SU-DHL-6 (cell line): ENCODE results near the gene DNAH14.

ENCODE experiments used
- H2AFZ ChIP-seq: fragments of 200-600 bp; sonication (generic); 2 replicates; pipeline ENCODE4 v1.6.1; 2014; ENCODE audit warnings: low read depth, mild to moderate bottlenecking, moderate library complexity, mixed read lengths, antibody characterized with exemption, low read length; ENCODE audit not compliant: severe bottlenecking
- H3F3A ChIP-seq: fragments of 200-600 bp; shearing (Covaris generic); 2 replicates; pipeline ENCODE4 v1.6.0; 2016; ENCODE audit warnings: antibody characterized with exemption, mild to moderate bottlenecking; ENCODE audit not compliant: insufficient read depth
- H3K27ac ChIP-seq: fragments of 200-600 bp; sonication (generic); 2 replicates; pipeline ENCODE4 v1.5.1; 2016; ENCODE audit warnings: low read depth, mild to moderate bottlenecking, low read length, moderate library complexity, mixed read lengths
- H3K27me3 ChIP-seq: fragments of 200-600 bp; sonication (generic), shearing (Covaris generic); 2 replicates; pipeline ENCODE4 v1.6.0; 2014; ENCODE audit warnings: mild to moderate bottlenecking, low read length
- H3K36me3 ChIP-seq: fragments of 200-600 bp; sonication (generic); 2 replicates; pipeline ENCODE4 v1.6.1; 2014; ENCODE audit warnings: mild to moderate bottlenecking, low read length, mixed read lengths
- H3K4me2 ChIP-seq: fragments of 300-600, 200-600 bp; shearing (Covaris generic), sonication (generic); 2 replicates; pipeline ENCODE4 v1.6.0; 2014; ENCODE audit warnings: low read length, low read depth, mild to moderate bottlenecking; ENCODE audit not compliant: poor library complexity, severe bottlenecking
- H3K4me3 ChIP-seq: fragments of 200-600 bp; sonication (generic); 2 replicates; pipeline ENCODE4 v1.5.1; 2014; ENCODE audit warnings: antibody characterized with exemption, low read length, mild to moderate bottlenecking, mixed read lengths; ENCODE audit not compliant: insufficient read depth, poor library complexity, severe bottlenecking
- H3K79me2 ChIP-seq: fragments of 200-600 bp; sonication (generic); 2 replicates; pipeline ENCODE4 v1.6.1; 2014; ENCODE audit warnings: mild to moderate bottlenecking, low read length, moderate library complexity; ENCODE audit not compliant: insufficient read depth
- H3K9ac ChIP-seq: fragments of 200-600 bp; sonication (generic); 2 replicates; pipeline ENCODE4 v1.7.0; 2014; ENCODE audit warnings: mild to moderate bottlenecking, low read length
- H3K9me2 ChIP-seq: fragments of 200-600 bp; sonication (generic); replicated peaks from 2 replicates; pipeline ENCODE4 v1.6.1; 2014; ENCODE audit warnings: low read length; ENCODE audit not compliant: insufficient read depth
- H3K9me3 ChIP-seq: fragments of 200-600 bp; sonication (generic); 2 replicates; pipeline ENCODE4 v1.6.1; 2014; ENCODE audit warnings: low read length, mixed read lengths; ENCODE audit not compliant: insufficient read depth
- H4K20me1 ChIP-seq: fragments of 200-600 bp; sonication (generic); 2 replicates; pipeline ENCODE4 v1.6.1; 2014; ENCODE audit warnings: low read depth, mild to moderate bottlenecking, antibody characterized with exemption, low read length, moderate library complexity, mixed read lengths
- CTCF ChIP-seq: fragments of 200-600 bp; sonication (generic); IDR thresholded peaks from one replicate; pipeline ENCODE4 v1.5.1; 2017; ENCODE audit warnings: antibody characterized with exemption, mild to moderate bottlenecking, low read length, moderate library complexity; ENCODE audit not compliant: insufficient read depth, poor library complexity, severe bottlenecking
- EZH2phosphoT487 ChIP-seq: fragments of 200-600 bp; sonication (generic), shearing (Covaris generic); conservative IDR thresholded peaks from 2 replicates; pipeline ENCODE4 v1.6.1; 2018; ENCODE audit warnings: mild to moderate bottlenecking, antibody characterized with exemption, low read length, moderate library complexity, mixed read lengths

The DNAH14 gene

GRCh38 chr1:225338545-225338944 is 409.1 kb downstream of the DNAH14 start:
- no peaks in the 10 kb centered on the region for H3K79me2 ChIP-seq
- H3K9me3 ChIP-seq = no peaks in the 10 kb centered on the region
- H3K36me3 ChIP-seq = no peaks in the 10 kb centered on the region
- no peak overlapping the region for H3K4me3 ChIP-seq
- H3K4me2 ChIP-seq = no peak overlapping the region
- H3K27me3 ChIP-seq = no peaks in the 10 kb centered on the region
- H3K9me2 ChIP-seq = no peaks in the 10 kb centered on the region
- TF ChIP-seq CTCF (no peak), EZH2phosphoT487 (no peak)
- H3K9ac ChIP-seq = no peak overlapping the region
- H4K20me1 ChIP-seq = no peaks in the 10 kb centered on the region
- H3K27ac ChIP-seq = no peak overlapping the region
- H3F3A ChIP-seq = no peaks in the 10 kb centered on the region
- H2AFZ ChIP-seq = no peak overlapping the region

- Histone ChIP-seq H3K36me3 (no peaks in the 10 kb centered on the region), H3K27me3 (no peaks in the 10 kb centered on the region), H3K79me2 (no peaks in the 10 kb centered on the region), H3K9me2 (no peaks in the 10 kb centered on the region), H3K4me2 (no peak overlapping the region), H3K9me3 (no peaks in the 10 kb centered on the region), H4K20me1 (no peaks in the 10 kb centered on the region), H3K27ac (no peak overlapping the region), H3K4me3 (no peak overlapping the region), H3K9ac (no peak overlapping the region), H2AFZ (no peak overlapping the region), H3F3A (no peaks in the 10 kb centered on the region)
- TF ChIP-seq EZH2phosphoT487 = no peak
- no peak for TF ChIP-seq CTCF
Measured at GRCh38 chr1:225341642-225342041, 412.2 kb downstream of the DNAH14 start.

GRCh38 chr1:225342695-225343094 is 413.2 kb downstream of the DNAH14 start:
- Histone ChIP-seq H3K9me3 (no peaks in the 10 kb centered on the region), H3F3A (no peaks in the 10 kb centered on the region), H3K27me3 (no peaks in the 10 kb centered on the region), H3K79me2 (no peaks in the 10 kb centered on the region), H3K9me2 (no peaks in the 10 kb centered on the region), H3K4me3 (no peak overlapping the region), H3K4me2 (no peak overlapping the region), H3K36me3 (no peaks in the 10 kb centered on the region), H4K20me1 (no peaks in the 10 kb centered on the region), H2AFZ (peak overlapping the region; percentile 7), H3K9ac (no peak overlapping the region), H3K27ac (no peak overlapping the region)
- no peak for TF ChIP-seq CTCF
- TF ChIP-seq EZH2phosphoT487 = no peak

GRCh38 chr1:225343618-225344017 is 414.1 kb downstream of the DNAH14 start:
- no peaks in the 10 kb centered on the region for H3K79me2 ChIP-seq

More at GRCh38 chr1:225343618-225344017, 414.1 kb downstream of the DNAH14 start:
- TF ChIP-seq CTCF (peak; percentile 54), EZH2phosphoT487 (no peak)
- Histone ChIP-seq H3K9me3 (no peaks in the 10 kb centered on the region), H3K4me2 (no peak overlapping the region), H3K9me2 (no peaks in the 10 kb centered on the region), H3F3A (no peaks in the 10 kb centered on the region), H3K36me3 (no peaks in the 10 kb centered on the region), H4K20me1 (no peaks in the 10 kb centered on the region), H3K27me3 (no peaks in the 10 kb centered on the region), H2AFZ (no peak overlapping the region), H3K4me3 (no peak overlapping the region), H3K27ac (no peak overlapping the region), H3K9ac (no peak overlapping the region)
